ENCODE results near the gene HYOU1. TPM values are rescaled to one million over a fixed set of nuclear protein-coding genes. Genes with fewer than 3 reads are reported as not detected.
"Not testable (repeated sequence)": the region's sequence is repeated elsewhere in the genome, so short reads cannot be mapped to it uniquely, and the experiment has no call there.

Gene HYOU1
- total RNA-seq, 1 donor from 2014 or later, result 172 TPM

DNA sequence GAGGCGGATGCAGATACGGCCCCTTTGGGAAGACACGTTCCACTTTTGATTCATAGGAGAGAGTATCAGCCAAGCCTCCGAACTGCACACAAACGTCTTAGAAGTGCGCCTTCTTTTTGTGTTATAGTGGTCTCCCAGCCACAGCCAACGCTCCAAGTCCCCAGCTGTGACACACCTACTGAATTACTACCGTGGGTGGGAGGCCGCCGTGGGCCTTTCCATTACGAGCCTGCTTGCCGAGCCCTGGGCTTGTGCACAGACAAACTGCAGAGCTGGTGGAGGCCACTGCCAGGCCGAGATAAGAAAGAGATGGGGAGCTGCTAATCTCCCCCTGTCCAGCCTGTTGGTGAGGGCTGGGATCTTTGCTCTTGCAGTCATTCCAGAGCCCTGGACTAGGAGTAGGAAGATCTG, 28.4 kb upstream of the HYOU1 start:
- no peak for DNase-seq (ENCODE audit: low read depth)

- peak; percentile 90 for DNase-seq (ENCODE audit: low read depth)
Measured at GRCh38 chr11:119084663-119085436, 27.8 kb upstream of the HYOU1 start, which contains the start of gene HMBS. TSS of gene HMBS (plus strand) at chr11:119084881. CDS start at chr11:119085034, 153 bp downstream.

GRCh38 chr11:119081682-119082260, 24.8 kb upstream of the HYOU1 start:
- no peak for DNase-seq (ENCODE audit: low read depth)

GRCh38 chr11:119078675-119079420, 21.8 kb upstream of the HYOU1 start:
- DNase-seq (ENCODE audit: low read depth), result no peak

- no peak for DNase-seq (ENCODE audit: low read depth)
Measured at GRCh38 chr11:119077839-119078238, 20.8 kb upstream of the HYOU1 start.

GRCh38 chr11:119067371-119068222, 10.6 kb upstream of the HYOU1 start, which contains the start of gene VPS11:
TSS of gene VPS11 (plus strand) at chr11:119067818. CDS start at chr11:119067824, 6 bp downstream.
- peak; percentile 87 for DNase-seq (ENCODE audit: low read depth)

GRCh38 chr11:119065369-119065768, 8.4 kb upstream of the HYOU1 start:
- DNase-seq (ENCODE audit: low read depth), result no peak

DNA sequence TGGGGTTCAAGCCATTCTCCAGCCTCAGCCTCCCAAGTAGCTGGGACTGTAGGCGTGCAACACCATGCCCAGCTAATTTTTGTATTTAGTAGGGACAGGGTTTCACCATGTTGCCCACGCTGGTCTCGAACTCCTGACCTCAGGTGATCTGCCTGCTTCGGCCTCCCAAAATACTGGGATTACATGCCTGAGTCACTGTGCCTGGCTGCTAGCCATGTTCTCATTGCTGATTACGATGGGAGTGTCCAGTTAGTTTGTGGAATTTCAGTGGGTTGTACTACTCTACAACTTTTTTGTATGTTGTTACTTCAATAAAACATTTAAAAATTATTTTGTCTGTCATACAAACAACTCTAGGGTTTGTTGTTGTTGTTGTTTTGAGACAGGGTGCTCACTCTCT, 5.8 kb upstream of the HYOU1 start:
- DNase-seq (ENCODE audit: low read depth), result peak; percentile 49

DNA sequence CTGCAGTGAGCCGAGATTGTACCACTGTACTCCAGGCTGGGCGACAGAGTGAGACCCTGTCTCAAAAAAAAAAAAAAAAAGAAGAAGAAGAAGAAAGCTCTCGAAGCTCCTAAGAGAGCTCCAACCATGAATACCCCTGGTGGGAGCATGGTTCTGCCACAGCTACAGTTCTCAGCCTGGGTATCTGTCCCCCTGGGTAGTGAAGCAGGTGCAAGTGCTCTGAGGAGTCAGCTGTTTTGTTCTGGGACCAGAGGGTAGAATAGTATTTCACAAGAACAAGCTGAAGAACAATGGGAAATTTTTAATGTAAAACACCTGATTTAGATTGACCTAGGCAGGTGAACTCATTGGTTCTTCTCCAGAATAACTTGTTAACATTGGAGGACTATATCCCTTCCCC, 4.3 kb upstream of the HYOU1 start:
- no peak for DNase-seq (ENCODE audit: low read depth)

DNA sequence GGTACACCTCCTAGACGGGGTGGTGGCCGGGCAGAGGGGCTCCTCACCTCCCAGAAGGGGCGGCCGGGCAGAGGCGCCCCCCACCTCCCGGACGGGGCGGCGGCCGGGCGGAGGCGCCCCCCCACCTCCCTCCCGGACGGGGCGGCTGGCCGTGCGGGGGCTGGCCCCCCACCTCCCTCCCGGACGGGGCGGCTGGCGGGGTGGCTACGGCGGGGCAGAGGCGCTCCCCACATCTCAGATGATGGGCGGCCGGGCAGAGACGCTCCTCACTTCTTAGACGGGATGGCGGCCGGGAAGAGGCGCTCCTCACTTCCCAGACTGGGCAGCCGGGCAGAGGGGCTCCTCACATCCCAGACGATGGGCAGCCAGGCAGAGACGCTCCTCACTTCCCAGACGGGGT, 2.1 kb upstream of the HYOU1 start:
- not testable (repeated sequence) for DNase-seq (ENCODE audit: low read depth)

GRCh38 chr11:119056421-119056999, 495 bp downstream of the HYOU1 start:
- DNase-seq (ENCODE audit: low read depth), result no peak

- DNase-seq (ENCODE audit: low read depth), result peak; percentile 66
Measured at GRCh38 chr11:119055901-119056300, 1.1 kb downstream of the HYOU1 start.

DNA sequence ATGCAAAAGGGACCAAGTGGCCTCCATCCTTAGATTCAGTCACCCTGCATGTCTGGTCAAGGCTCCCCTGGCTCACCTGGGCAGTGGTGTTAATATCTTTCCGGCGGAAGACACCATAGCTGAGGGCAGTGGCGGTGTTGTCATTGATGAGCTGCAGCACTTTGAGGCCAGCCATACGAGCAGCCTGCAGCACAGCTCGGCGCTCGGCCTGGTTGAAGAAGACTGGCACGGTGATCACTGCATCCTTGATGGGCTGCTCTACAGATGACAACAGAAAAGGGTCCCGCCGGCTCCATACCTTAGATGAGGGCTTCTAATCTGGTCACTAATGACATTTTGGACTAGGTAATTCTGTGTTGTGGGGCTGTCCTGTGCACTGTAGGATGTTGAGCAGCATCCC, 2.6 kb downstream of the HYOU1 start:
- no peak for DNase-seq (ENCODE audit: low read depth)

DNA sequence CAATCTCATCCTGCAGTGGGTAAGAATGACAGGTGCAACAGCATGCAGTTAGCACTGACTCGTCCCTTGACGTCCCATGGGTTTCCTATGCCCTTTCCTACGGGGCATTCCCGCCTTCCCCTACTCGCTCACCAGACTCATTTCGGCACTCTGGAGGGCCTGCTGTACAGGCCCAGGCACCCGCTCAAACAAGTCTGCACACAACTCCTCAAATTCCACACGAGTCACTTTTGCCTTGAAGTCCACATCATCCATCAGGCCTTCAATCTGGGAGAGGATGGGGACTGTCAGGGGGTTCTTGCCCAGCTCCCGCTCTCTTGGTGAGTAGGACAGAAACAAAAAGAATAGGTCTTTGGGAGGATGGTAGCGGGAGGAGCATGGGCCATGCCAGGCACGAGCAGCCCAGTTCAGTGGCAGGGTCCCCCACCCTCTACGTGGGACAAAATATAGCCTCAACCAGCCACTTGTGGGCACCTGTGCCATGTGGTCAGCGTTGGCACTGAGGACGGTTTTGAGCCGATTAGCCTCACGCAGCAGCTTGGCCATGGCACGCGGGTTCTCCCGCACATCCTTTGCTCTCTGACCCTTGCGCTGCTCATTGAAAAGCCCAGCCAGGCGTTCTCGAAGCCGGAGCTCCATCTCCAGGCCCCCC, 4.7 kb downstream of the HYOU1 start:
- DNase-seq (ENCODE audit: low read depth), result no peak

GRCh38 chr11:119051440-119052162, 5.4 kb downstream of the HYOU1 start:
- no peak for DNase-seq (ENCODE audit: low read depth)

DNA sequence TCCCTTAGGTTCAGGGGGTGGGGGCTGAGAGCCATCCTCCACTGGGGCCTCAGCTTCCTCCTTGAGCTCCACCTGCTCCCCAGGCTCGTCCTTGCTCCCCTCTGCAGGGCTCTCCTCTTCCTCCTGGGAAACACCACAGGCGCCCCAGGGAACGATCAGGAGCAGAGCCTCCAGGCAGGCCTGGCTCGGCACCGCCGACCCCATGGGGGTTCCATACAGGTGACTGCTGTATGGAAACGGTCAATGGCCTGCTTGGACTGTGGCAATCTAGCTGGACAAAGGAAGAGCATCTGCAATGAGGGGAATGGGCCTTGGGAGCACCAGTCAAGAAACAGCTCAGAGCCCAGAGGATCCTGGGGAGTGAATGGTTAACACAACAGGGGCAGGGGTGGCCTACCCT, 7.9 kb downstream of the HYOU1 start:
- no peak for DNase-seq (ENCODE audit: low read depth)

- DNase-seq (ENCODE audit: low read depth), result no peak
Measured at GRCh38 chr11:119048644-119049043, 8.4 kb downstream of the HYOU1 start.

GRCh38 chr11:119047205-119047604, 9.8 kb downstream of the HYOU1 start:
- no peak for DNase-seq (ENCODE audit: low read depth)

- no peak for DNase-seq (ENCODE audit: low read depth)
Measured at GRCh38 chr11:119046489-119046888, 10.5 kb downstream of the HYOU1 start.

- DNase-seq (ENCODE audit: low read depth), result no peak
Measured at GRCh38 chr11:119044708-119045107, 12.3 kb downstream of the HYOU1 start.

Data from renal cortical epithelial cell (primary cell).